AG08396 (cell line): ENCODE measurements around the gene JUN.
A peak's percentile ranks its signal among the peaks of the same experiment; 100 is the strongest.

Experiments used
- DNase-seq: peaks from one replicate; pipeline ENCODE4 v3.0.0; 2012; ENCODE audit warnings: low spot score, mixed read lengths

JUN gene

DNA sequence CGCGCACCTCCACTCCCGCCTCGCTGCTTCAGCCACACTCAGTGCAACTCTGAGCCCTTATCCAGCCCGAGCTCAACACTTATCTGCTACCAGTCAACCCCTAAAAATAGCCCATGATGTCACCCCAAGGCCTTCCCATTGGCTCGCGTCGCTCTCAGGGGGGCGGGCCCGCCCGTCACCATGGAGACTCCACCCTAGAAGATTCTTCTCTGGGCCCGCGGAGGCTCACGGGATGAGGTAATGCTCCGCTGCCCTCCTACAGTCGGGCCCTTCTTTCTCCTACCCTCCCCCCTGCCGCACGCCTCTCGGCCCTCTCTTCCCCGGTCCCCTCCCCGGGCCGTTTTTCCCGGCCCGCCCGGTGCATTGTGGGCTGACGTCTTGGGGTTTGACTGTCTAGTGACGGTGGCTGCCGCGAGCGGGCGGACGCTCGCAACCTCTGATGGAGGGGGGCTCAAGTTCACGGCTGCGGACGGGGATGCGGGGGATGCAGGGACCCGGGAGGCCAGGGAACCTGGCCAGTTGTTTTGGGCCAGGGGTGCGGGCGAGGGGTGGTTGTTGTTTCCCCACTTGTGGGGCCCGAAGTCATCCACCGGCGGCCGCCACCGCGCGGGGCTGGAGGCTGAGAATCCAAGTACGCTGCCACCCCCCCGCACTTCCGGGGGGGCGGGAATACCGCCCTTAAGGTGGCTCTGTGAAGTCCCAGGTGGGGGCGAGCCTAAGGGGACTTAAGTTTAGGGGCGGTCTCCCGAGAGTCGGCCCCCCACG lies at the start of gene JUN:
Gene JUN (minus strand): TSS at position 55 of the 765 bp plus-strand sequence. CDS start 977 bp downstream, outside the sequence.
- peak; percentile 98 for DNase-seq

DNA sequence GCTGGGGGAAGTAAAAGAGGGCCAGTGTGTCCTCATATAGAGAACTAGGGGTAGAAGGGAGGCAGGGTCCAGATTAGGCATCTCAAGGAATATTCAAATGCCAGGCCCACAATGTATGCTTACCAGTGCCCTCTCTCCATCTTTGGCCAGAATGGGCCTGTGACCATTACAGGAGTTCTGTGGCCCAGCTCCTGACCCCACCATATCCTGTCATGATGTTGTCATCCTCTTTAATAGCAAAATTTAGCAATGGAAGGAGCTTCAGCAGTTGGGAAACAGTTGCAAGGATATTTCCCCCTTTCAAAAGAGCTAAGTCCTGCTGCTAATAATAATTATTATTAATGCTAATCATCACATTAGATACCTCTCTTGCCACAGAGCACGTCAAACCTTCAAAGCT lies 49.3 kb upstream of the JUN start:
- no peak for DNase-seq

DNA sequence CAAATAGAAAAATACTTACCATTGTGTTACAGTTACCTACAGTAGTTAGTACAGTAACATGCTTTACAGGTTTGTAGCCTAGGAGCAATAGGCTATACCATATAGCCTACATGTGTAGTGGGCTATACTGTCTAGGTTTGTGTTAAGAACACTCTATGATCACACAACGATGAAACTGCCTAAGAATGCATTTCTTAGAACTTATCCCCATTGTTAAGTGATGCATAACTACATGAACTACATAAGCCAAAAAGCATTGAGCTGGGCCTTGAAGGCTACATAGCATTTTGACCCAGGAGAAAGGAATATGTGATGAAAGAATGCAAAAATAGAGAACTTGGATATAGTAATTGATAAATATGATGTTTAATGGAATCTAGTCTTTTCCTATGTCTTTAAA lies 46.4 kb upstream of the JUN start:
- no peak for DNase-seq

DNA sequence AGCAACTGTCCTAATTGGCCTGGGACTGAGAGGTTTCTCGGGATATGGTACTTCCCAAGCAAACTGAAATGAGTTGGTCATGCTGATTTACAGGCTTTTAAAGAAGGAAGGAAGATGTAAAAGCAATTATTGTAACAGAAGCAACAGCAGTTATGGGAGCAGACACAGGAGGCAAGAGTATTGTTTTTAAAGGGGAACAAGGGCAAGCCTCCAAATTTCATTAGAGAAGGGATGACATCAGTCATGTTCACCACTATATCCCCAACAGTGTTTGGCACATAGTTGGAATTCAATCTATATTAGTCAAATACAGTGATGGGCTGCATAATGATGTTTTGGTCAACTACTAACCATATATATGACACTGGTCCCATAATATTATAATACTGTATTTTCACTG lies 46.0 kb upstream of the JUN start:
- DNase-seq, result no peak

DNA sequence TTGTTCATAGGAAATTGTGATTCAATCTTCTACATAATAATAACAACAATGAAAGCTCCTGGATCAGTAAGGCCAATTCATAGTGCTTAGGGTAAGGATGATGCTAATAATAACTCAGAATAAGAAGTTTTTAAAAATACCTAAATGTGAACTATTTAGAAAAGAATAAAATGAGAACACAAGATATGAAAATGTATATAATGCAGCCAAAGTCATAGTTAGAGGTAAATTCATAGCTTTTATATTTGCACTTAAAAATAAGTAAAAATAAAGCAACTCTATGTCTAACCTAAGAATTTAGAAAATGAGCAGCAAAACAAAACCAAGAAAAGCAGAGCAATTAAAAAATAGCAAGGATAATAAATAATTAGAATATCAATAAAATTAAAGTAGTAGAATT lies 43.5 kb upstream of the JUN start:
- no peak for DNase-seq

DNA sequence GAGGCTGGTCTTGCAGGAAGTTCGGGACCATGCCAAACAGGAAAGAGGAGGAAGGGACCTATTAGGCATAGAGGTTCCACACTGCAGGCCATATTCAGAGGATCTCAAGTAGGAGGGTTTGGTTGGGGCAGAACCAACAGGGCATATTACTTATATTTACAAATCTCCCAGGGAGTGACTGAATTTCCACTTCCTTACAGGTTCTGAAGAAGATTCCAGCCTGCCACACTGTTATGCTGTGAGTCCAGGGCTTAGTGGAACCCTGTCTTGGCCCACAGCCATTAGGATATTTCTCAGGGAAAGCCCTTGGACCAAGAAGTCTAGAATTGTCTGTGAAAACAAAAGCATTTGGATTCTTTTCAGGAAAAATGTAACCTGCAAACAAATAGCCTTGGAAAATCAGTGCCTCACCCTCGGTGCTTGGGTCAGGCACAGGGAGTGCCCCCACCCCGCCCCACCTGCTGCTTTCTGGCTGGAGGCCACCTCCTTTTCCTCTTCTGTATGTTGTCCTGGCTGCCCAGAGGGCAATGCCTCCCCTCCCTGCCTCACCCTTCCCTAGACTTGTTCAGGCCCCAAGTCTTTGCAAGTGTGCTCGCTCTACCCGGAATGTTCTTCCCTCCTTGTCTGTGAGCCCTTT lies 41.0 kb upstream of the JUN start:
- DNase-seq, result no peak

DNA sequence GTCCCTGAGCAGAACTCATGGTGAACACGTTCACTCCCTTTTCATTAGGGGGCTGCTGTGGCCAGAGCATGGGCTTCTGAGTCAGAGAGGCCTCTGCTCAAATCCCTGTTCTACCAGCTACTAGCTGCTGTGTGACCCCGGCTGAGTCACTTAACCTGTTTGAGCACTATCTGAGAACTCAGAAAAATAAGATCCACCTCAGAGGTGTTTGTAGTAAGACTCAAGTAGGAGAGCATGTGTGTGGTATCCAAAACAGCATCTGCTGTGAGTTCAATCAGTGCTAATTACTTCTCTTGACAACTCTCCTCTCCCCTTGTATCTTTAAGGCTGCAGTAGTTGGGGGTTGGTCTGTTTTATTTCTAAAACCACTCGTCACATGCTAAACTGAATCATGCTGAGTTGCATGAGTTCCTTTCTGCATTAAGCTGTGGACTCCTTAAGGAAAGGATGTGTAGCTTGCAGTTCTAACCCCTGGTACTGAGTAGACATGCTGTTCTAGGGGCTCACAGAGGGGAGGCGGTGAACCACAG lies 39.7 kb upstream of the JUN start:
- peak; percentile 63 for DNase-seq

DNA sequence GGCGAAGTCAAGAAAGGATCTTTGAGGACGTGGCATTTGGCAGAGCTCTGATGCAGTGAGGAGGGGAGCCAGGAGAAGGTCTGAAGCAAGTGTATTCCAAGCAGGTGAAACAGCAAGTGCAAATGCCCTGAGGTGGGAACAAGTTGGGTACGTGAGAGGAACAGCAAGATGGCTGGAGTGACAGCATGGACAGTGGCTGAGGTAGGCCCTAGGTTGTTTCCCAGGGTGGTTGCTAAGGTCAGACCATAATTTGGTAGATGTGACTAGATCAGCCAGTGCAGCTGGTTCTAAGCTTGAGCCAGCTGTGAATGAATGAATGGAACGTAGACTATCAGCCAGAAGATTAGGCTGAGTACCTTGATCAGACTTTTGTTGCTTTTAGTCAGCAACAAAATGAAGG lies 37.5 kb upstream of the JUN start:
- DNase-seq, result no peak

DNA sequence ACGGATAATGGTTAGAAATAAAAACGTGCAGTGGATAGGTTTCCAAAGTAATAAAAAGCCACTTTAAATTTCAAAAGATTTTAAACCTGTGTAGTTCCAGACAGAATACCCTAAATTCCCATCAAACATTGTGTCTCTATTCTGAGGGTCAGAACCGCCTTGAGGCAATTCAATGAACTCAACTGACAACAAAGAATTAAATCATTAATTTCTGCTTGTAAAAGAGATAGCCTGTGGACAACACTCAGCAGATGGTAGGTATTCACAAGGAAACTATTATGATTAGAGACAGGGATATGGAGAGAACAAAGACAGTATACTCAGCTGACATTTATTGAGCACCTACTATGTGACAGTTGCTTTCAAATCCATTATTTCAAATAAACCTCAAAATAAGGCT lies 35.1 kb upstream of the JUN start:
- no peak for DNase-seq

DNA sequence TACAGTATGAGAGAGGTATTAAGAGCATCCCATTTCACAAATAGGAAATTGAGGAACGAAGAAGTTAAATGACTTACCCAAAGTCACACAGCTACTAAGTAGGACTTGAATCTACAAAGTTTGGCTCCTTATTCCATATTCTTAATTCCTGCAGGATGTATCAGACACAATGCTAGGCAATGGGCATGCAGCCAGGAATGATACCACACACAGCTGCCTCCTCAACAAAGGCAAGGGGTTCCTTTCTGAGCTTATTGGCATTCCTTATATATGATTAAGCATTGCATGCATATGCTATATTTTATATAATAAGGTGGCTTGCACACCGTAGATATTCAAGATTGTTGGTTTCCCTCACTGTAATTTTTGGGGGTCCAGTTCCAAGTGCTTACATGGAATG lies 34.2 kb upstream of the JUN start:
- DNase-seq, result peak; percentile 43

DNA sequence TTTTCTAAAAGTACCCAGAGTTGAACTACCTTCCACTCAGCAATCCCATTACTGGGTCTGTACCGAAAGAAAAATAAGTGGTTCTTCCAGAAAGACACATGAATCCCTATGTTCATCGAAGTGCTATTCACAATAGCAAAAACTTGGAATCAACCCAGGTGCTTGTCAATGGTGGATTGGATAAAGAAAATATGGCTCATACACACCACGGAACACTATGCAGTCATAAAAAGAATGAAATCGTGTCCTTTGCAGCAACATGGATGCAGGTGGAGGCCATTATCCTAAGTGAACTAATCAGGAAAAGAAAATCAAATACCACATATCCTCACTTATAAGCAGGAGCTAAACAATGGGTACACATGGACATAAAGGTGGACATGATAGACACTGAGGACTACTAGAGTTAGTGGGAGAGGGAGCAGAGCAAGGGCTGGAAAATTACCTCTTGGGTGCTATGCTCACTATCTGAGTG lies 32.9 kb upstream of the JUN start:
- no peak for DNase-seq

DNA sequence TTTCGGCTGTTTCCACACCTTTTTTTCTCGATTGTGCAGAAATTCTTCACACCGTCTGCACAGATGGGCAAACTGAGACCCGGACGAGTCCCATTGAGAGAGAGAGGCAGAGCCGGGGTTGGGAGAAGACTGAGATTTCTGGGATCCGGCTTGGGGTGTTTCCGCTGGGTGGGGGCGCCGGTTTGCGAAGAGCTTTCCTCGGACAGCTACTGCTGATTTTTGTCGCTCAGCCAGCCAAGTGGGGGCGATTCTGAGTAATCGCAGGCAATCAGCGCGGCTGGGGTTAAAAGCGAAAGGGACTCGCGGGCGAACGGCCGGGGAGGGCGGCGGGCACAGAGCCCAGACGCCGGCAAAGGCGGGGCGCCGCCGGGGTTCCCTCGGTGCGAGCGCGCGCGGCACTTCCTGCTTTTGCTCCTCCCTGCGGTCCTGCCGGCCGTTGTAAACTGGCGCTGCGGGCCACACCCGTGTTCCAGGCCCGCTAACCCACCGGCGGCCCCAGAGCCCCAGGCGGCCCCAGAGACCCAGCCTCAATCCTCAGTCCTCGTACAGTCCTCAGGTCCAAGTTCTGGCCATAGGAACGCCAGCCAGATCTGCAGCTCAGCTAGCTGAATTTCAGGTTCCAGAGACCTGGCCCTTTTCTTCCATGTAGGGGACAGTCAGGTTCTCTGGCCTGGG lies 32.4 kb upstream of the JUN start:
- peak; percentile 94 for DNase-seq

DNA sequence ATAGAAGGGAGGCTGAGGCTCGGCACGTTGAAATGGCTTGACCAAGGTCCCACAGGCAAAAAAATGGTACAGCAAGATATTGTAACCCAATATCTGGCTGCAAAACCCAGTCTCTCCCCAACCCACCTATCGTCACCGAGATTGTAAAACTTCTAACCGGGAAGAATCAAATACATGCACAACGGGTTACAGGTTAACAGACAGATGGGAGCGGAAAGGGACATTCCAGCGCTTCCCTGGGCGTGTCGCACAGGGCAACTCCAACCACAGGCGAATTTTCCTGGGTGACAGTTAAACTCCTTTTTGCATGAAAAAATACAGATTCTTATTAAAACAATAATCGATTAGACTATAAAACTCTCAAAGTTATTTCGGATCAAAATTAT lies 31.8 kb upstream of the JUN start:
- peak; percentile 37 for DNase-seq

DNA sequence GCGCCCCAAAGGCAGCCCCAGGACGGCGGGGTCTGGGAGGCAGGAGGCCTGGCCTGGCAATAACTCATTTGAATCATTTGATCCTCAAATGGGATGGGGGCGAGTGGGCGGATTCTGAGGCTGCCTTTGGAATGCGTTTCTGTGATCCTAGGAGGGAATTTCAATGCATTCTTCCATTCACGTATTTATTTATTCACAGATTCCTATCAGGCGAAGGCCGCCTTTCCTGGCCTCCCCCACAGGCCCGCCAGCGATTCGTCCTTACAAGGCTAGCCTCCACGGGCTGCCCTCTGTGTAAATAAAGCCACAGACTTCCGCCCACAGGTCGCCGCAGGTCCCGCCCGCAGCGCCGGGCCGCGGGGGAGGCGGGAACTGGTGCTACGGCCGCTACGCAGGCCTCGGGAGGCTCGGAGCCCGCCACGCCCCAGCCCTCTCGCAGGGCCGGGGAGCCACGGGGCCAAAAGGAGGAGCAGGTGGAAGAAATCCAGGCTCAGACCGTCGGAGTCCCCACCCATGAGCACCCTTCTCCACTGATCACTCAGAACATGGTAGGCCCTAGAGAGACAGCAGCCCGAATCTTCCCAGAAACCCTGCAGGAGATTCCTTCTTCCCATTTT lies 31.3 kb upstream of the JUN start:
- DNase-seq, result peak; percentile 92

DNA sequence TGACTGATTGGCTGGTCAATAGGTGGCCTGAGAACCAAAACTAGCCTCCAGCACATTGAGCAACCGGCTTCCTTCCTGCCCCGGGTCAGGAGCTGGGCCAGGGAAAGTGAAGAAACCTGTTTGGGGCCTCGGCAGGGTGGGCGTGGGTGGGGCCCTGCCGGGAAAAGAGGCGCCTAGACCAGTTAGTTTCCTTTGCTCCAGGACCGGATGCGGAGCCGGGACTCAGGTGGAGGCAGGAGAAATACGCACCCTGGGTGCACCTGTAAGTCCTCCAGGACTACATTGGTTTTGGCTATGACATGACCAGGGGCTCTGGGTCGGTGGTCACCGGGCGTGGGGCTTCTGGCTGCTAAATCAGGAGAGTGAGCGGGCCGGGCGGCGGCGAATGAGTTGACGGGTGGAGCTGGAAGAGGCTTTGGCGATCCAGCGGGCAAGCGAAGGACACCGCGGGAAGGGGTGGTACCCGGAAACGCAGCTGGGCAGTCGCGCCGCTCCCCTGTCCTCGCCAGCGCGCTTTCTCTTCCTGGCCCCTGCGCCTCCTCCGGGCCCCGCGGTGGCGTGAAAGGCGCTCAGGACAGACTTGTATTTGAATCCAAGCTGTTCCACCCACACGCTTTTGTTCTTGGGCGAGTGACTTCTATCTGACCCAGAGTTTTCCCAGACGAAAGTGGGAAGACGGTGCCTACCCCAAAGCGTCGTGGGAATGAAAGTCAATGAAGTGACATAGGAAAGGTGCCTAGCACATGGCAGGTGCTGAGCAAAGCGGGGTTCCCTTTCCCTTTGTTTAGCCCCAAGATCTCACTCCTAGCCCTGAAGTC lies 30.6 kb upstream of the JUN start:
- DNase-seq, result no peak

DNA sequence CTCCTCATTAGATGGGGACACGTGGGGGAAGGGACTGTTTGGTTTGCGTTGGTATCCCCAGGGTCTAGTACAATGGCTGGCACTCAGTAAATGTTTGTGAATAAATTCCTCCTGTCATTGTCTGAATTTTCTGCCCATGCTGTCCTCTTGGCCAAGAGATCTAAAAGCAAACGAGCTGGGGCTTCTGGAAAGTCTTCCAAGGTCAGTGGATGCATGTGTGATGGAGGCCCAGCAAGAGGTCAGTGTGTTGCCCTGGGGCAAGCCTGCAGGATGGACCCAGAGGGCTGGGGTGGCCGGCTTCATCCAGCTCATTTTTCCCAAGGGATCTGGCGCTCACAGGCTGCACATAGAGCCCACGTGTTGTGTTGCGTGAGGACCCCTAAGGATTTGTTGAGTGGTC lies 30.0 kb upstream of the JUN start:
- DNase-seq, result no peak

DNA sequence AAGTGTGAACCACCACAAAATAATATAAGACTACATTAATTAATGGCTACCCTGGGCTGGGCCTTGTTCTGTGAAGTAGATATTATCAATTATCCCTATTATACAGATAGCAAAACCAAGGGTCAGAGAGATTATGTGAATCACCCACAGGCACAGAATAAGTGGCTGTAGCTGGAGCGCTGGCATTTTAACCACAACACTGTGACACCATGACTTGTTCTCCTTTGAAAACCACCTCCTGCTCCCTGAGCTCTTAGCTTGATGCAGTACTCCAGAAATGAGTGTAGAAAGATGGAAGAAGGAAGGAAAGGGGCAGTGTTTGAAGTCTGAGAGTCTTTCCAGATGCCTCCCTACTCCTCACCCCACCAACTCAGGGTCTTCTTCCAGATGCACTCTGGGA lies 29.5 kb upstream of the JUN start:
- DNase-seq, result no peak

DNA sequence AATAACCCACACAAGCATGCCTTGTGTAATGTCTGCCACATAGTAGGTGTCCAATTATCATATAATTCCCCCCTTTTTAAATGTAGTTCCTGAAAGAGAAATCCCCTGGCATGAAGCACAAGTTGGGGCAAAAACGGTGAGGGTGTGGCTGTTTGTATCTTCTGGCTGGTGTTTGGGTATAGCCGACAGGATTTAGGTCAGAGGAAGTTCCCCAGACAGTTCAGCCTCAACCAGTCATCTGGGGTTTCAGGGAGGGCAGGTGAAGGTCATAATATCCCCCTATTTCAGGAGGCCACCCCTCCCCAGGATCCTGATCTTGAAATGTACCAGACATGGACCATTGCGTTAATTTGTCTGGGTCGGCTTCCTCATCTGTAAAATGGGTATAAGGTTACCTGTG lies 29.1 kb upstream of the JUN start:
- DNase-seq, result no peak

DNA sequence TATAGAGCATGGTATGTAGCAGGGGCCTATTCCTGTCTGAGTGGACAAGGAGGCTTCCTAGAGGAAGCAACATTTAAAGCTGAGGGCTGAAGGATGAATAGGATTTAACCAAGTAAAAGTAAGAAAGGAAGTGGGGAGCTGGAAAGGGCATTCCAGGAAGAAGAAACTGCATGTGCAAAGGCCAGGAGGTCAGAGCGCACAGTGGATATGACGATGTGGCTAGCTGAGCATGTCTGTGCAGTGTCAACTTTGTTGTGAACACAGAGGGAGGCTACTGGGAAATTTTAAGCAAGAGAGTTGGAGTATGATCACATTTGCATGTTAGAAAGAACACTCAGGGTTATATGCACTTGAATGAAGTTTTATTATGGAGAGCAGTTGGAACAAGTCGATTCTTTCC lies 28.6 kb upstream of the JUN start:
- DNase-seq, result no peak

DNA sequence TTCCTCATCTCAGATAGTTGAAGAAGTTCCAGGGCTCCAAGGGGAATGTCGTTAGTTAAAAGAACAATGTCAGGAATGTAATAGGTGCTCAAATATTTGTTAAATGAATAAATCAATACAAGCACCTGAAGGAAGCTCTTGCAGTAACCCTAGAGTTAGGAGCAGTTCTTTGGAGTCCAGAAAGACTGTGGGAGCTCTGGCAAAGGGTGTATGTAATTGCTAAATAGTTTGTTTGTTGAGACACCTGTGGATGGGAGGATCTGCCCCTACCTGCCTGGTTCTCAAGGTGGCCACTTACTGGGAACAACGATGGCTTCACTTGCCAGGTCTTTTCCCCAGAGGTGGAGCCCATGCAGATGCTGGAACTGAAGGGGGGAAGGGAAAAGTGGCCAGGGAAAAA lies 27.5 kb upstream of the JUN start:
- no peak for DNase-seq

DNA sequence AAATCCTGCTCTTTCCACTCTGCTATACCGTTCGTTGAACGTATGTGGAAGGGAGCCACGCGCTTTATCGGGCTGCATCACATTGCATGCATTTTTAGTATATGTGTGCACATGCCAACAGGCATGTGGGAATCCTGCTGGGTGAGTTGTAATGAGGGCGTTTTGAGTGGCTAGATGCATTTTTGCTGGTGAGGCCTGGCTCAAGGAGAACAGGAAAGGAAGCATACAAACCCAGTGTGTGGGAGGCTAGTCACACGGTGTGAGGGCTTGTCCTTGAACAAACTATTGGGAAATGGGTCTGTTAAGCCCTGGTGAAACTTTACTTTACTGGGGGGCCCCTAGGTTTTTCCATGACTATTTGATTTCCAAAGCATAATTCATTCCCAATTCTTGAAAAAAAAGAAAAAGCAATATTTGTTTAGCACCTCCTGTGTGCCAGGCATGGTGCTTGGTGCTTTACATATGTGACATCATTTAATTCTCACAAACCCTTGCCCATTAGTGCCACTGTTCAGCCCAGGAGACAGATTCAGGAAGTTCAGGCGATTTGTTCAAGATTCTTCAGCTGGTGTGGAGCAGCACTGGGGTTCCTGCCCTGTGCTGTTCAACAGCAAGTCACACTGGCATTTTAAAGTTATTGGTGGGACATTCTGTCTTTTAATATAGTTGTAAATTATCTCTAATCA lies 25.6 kb upstream of the JUN start:
- DNase-seq, result peak; percentile 31
